ENCODE results near the gene SLC33A1.

DNA sequence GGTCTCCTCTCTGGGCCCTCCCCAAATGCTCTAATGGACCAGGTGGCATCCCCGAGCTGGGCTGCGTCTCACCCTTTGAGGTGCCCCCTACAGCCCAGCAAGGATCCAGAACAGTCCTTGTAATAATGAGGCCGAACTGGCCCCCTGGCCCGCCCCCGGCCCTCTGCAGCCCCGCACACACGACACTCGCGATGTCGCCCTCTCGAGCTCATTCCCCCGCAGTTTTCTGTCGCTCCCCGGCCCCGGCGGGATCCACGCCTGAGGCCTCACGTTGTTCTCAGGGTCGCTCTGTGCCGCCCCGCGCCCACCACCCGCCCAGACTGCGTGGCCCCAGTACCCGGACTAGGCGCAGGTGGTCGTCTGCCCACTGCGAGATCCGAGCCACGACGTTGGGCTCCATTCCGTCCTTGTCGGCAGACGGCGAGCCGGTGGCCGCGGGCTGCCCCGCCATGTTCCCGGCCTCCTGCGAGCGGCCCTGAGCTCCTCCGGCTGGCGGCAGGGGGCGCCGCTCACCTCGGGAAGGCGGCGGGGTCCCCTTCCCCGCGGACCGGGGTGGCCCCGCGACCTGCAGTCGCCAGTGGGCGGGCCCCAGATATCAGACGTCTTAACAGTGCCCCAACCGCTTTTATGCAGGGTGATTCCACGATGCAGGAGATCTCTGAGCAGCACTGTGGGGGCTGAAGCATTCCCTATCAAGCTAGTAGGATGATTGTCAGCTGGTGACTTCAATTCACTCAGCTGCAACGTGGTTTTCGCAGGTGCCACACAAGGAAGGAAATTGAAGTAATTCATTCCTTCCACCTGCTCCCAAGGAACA lies 48.2 kb downstream of the SLC33A1 start, which contains the start of gene C3orf33:
- TF ChIP-seq, protein P1, sequence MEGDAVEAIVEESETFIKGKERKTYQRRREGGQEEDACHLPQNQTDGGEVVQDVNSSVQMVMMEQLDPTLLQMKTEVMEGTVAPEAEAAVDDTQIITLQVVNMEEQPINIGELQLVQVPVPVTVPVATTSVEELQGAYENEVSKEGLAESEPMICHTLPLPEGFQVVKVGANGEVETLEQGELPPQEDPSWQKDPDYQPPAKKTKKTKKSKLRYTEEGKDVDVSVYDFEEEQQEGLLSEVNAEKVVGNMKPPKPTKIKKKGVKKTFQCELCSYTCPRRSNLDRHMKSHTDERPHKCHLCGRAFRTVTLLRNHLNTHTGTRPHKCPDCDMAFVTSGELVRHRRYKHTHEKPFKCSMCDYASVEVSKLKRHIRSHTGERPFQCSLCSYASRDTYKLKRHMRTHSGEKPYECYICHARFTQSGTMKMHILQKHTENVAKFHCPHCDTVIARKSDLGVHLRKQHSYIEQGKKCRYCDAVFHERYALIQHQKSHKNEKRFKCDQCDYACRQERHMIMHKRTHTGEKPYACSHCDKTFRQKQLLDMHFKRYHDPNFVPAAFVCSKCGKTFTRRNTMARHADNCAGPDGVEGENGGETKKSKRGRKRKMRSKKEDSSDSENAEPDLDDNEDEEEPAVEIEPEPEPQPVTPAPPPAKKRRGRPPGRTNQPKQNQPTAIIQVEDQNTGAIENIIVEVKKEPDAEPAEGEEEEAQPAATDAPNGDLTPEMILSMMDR (conservative IDR thresholded peaks at IDR 0.05; ENCODE audit: low read depth in 2 of 2) = peak; percentile 78 to 86
- TF ChIP-seq EZH2 (IDR thresholded peaks at IDR 0.05; ENCODE audit: low read depth, unreplicated experiment) (no peak), POLR2AphosphoS5 (IDR thresholded peaks at IDR 0.05; ENCODE audit: low read depth) (0 out of 2 replicates have a peak, but pooled peaks have one; percentile 52), JUNB (IDR thresholded peaks at IDR 0.05; ENCODE audit: unreplicated experiment) (no peak), EZH2phosphoT487 (IDR thresholded peaks at IDR 0.05; ENCODE audit: unreplicated experiment) (no peak), ZNF114 (CRISPR knock-in tag; IDR thresholded peaks at IDR 0.05) (0 out of 2 replicates have a peak, but pooled peaks have one; percentile 42), ZNF331 (CRISPR knock-in tag; IDR thresholded peaks at IDR 0.05; ENCODE audit: low read depth) (no peak)
- TF ChIP-seq, protein P2, sequence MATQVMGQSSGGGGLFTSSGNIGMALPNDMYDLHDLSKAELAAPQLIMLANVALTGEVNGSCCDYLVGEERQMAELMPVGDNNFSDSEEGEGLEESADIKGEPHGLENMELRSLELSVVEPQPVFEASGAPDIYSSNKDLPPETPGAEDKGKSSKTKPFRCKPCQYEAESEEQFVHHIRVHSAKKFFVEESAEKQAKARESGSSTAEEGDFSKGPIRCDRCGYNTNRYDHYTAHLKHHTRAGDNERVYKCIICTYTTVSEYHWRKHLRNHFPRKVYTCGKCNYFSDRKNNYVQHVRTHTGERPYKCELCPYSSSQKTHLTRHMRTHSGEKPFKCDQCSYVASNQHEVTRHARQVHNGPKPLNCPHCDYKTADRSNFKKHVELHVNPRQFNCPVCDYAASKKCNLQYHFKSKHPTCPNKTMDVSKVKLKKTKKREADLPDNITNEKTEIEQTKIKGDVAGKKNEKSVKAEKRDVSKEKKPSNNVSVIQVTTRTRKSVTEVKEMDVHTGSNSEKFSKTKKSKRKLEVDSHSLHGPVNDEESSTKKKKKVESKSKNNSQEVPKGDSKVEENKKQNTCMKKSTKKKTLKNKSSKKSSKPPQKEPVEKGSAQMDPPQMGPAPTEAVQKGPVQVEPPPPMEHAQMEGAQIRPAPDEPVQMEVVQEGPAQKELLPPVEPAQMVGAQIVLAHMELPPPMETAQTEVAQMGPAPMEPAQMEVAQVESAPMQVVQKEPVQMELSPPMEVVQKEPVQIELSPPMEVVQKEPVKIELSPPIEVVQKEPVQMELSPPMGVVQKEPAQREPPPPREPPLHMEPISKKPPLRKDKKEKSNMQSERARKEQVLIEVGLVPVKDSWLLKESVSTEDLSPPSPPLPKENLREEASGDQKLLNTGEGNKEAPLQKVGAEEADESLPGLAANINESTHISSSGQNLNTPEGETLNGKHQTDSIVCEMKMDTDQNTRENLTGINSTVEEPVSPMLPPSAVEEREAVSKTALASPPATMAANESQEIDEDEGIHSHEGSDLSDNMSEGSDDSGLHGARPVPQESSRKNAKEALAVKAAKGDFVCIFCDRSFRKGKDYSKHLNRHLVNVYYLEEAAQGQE (IDR thresholded peaks at IDR 0.05; ENCODE audit: unreplicated experiment) = no peak
- TF ChIP-seq, protein P3, sequence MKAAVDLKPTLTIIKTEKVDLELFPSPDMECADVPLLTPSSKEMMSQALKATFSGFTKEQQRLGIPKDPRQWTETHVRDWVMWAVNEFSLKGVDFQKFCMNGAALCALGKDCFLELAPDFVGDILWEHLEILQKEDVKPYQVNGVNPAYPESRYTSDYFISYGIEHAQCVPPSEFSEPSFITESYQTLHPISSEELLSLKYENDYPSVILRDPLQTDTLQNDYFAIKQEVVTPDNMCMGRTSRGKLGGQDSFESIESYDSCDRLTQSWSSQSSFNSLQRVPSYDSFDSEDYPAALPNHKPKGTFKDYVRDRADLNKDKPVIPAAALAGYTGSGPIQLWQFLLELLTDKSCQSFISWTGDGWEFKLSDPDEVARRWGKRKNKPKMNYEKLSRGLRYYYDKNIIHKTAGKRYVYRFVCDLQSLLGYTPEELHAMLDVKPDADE (IDR thresholded peaks at IDR 0.05) = no peak

Measured in GM23338 (cell line).